ENCODE data around the gene SUSD2.

- no peak for TF ChIP-seq CTCF (conservative IDR thresholded peaks at IDR 0.05; ENCODE audit: low read depth, low read length)
- no peak for TF ChIP-seq USF2 (IDR thresholded peaks at IDR 0.05; ENCODE audit: low read depth, low read length)
- TF ChIP-seq POLR2A (IDR thresholded peaks at IDR 0.05; ENCODE audit: low read depth, low read length), result no peak
Measured at GRCh38 chr22:24147666-24148065, 33.6 kb upstream of the SUSD2 start.

Measured in IMR-90 (cell line).